ENCODE data around the gene CCDC85C.

CCDC85C gene

DNA sequence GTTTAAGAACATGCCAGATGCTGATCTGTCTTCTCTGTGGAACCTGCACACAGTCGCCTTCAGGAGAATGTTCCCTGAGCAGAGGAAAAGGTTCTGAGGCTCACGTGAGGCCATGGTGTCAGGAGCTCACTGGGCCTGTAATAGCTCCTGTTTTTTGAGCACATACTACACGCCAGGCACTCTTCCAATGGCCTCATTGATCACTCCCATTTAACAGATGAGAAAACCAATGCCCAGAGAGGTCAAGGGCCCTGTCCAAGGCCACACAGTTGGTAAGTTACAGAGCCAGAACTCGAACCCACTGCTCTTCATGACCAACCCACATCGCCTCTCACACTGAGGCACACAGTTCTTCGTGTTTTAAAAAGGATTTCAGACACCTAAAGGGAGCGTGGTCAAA is 33.6 kb upstream of the CCDC85C start:
- TF ChIP-seq, protein P1, sequence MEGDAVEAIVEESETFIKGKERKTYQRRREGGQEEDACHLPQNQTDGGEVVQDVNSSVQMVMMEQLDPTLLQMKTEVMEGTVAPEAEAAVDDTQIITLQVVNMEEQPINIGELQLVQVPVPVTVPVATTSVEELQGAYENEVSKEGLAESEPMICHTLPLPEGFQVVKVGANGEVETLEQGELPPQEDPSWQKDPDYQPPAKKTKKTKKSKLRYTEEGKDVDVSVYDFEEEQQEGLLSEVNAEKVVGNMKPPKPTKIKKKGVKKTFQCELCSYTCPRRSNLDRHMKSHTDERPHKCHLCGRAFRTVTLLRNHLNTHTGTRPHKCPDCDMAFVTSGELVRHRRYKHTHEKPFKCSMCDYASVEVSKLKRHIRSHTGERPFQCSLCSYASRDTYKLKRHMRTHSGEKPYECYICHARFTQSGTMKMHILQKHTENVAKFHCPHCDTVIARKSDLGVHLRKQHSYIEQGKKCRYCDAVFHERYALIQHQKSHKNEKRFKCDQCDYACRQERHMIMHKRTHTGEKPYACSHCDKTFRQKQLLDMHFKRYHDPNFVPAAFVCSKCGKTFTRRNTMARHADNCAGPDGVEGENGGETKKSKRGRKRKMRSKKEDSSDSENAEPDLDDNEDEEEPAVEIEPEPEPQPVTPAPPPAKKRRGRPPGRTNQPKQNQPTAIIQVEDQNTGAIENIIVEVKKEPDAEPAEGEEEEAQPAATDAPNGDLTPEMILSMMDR (IDR thresholded peaks at IDR 0.05; ENCODE audit: extremely low read depth, insufficient read depth, missing control alignments): no peak
- in situ Hi-C loops (cut with MboI; ENCODE audit: low pct_unique_long_range_greater_than_20kb, low sequenced_read_pairs, unreplicated experiment): loop anchor here (10.0 kb wide), 1 partner anchor 103 kb away; no protein-coding TSS in a partner anchor
- no peak for DNase-seq (ENCODE audit: low spot score)

DNA sequence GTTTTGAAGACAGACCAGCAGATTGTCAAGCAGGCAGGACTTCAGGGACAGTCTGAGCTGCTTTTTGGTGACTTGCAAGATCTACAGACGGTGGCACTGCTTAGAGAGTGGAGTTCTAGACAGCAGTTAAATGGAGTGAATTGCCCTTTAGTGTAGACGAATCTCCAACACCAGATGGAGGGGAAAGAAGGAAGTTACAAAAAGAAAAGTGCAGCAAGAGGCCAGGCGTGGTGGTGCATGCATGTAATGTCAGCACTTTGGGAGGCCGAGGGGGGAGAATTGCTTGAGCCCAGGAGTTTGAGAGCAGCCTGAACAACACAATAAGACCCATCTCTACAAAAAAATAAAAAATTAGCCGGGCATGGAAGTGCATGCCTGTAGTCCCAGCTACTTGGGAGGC is 32.5 kb upstream of the CCDC85C start:
- in situ Hi-C loops (cut with MboI; ENCODE audit: low pct_unique_long_range_greater_than_20kb, low sequenced_read_pairs, unreplicated experiment): loop anchor here (10.0 kb wide), 1 partner anchor 102 kb away; no protein-coding TSS in a partner anchor

DNA sequence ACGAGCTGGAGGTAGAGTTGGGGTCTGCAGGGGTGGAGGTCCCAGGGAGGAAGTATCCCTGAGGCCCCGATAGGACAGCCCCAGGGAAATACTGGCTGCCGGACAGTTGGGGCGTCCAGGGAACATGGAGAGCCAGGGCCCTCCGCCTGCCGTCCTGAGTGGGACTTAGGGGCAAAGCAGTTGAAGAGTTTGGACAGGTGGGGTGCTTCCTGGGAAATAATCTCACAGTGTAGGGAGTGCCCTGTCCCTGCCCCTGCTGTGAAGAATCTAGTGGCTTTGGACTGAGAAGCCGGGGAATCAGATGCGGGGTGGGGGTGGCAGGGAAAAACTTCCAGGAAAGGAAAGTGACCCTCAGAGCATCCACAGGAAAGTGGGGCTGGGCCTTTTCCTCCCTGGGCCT is 31.1 kb upstream of the CCDC85C start:
- in situ Hi-C loops (cut with MboI; ENCODE audit: low pct_unique_long_range_greater_than_20kb, low sequenced_read_pairs, unreplicated experiment): loop anchor here (10.0 kb wide), 1 partner anchor 100 kb away; no protein-coding TSS in a partner anchor
- TF ChIP-seq, protein P1 (IDR thresholded peaks at IDR 0.05; ENCODE audit: extremely low read depth, insufficient read depth, missing control alignments): no peak
- DNase-seq (ENCODE audit: low spot score): no peak

More for the DNA sequence above, 32.5 kb upstream of the CCDC85C start:
- no peak for DNase-seq (ENCODE audit: low spot score)
- TF ChIP-seq, protein P1 (IDR thresholded peaks at IDR 0.05; ENCODE audit: extremely low read depth, insufficient read depth, missing control alignments): no peak

DNA sequence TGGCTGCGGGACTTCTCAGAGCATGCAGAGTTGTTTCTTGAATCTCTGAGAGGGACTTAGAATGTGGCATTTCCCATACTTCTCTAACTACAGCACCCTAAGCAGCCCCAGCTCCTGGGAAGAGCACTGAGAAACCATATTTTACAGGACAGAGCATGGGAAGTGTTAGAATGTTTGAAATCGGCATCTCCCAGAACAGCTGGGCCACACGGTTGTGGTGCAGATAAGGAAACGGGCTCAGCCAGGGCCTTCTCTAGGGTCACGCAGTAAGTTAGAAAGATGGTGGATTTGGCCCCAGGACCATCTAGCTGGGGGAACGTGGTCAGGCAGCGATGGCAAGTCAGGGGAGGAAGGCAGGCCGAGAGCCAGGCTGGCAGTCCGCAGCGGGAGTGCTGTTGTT is 30.4 kb upstream of the CCDC85C start:
- no peak for DNase-seq (ENCODE audit: low spot score)
- TF ChIP-seq, protein P1 (IDR thresholded peaks at IDR 0.05; ENCODE audit: extremely low read depth, insufficient read depth, missing control alignments): no peak
- in situ Hi-C loops (cut with MboI; ENCODE audit: low pct_unique_long_range_greater_than_20kb, low sequenced_read_pairs, unreplicated experiment): loop anchor here (10.0 kb wide), 1 partner anchor 100 kb away; no protein-coding TSS in a partner anchor

DNA sequence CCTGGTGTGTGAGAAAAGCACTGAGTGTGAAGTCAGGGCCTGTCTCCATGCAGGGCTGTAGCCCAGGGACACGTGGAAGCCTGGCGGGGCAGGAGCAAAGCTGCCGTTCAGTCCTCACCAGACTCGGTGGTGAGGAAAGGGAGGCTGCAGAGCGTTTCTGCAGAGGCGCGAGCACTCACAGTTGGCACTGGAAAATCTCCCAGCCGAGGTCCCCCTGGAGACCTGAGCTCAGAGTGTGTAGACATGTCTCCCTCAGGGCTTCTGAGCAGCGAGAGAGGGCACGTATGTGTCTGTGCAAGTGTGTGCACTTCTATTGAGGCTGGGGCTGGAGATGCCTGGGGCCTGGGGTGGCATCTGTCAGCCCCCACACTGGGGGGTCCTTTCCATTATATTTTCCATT is 29.9 kb upstream of the CCDC85C start:
- TF ChIP-seq, protein P1 (IDR thresholded peaks at IDR 0.05; ENCODE audit: extremely low read depth, insufficient read depth, missing control alignments): no peak
- no peak for DNase-seq (ENCODE audit: low spot score)
- in situ Hi-C loops (cut with MboI; ENCODE audit: low pct_unique_long_range_greater_than_20kb, low sequenced_read_pairs, unreplicated experiment): loop anchor here (10.0 kb wide), 1 partner anchor 99 kb away; no protein-coding TSS in a partner anchor

DNA sequence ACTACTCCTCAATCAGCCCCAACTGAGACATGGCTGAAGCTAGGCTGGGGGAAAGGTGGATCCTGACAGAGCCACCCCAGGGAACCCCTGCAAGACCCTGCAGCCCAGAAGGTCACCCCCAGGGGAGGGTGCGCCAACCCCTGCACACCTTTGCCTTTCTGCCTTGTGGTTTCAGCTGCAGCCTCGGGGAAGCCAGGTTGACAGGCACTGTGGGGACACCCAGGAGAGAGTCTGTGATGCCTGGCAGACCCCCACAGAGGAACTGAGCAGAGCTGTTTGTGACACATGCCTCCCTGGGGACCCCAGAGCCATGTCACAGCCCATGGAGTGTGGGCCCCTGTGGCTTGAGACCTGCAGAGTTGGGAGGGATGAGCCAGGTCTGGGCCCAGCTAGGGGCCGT is 29.1 kb upstream of the CCDC85C start:
- in situ Hi-C loops (cut with MboI; ENCODE audit: low pct_unique_long_range_greater_than_20kb, low sequenced_read_pairs, unreplicated experiment): loop anchor here (10.0 kb wide), 1 partner anchor 98 kb away; no protein-coding TSS in a partner anchor
- no peak for DNase-seq (ENCODE audit: low spot score)
- TF ChIP-seq, protein P1 (IDR thresholded peaks at IDR 0.05; ENCODE audit: extremely low read depth, insufficient read depth, missing control alignments): no peak
